Fibroblast of mammary gland (primary cell): ENCODE data around the gene SLC13A5.
A peak's percentile ranks its signal among the peaks of the same experiment; 100 is the strongest.
"Not testable (repeated sequence)": the region's sequence is repeated elsewhere in the genome, so short reads cannot be mapped to it uniquely, and the experiment has no call there.

Experiments used
- DNase-seq: peaks from one replicate; pipeline ENCODE4 v3.0.0-alpha.2; 2010; ENCODE audit warnings: low read depth
- H3K4me3 ChIP-seq: 2 replicates; pipeline ENCODE4 v1.5.1; 2011; ENCODE audit warnings: low read depth, mild to moderate bottlenecking, low read length, moderate library complexity; ENCODE audit not compliant: control insufficient read depth
- TF ChIP-seq, protein P1 (sequence below): conservative IDR thresholded peaks from 2 replicates; pipeline ENCODE4 v1.5.1; 2011; ENCODE audit warnings: low read depth, low read length, inconsistent platforms; ENCODE audit not compliant: control insufficient read depth, insufficient read depth

The SLC13A5 gene

DNA sequence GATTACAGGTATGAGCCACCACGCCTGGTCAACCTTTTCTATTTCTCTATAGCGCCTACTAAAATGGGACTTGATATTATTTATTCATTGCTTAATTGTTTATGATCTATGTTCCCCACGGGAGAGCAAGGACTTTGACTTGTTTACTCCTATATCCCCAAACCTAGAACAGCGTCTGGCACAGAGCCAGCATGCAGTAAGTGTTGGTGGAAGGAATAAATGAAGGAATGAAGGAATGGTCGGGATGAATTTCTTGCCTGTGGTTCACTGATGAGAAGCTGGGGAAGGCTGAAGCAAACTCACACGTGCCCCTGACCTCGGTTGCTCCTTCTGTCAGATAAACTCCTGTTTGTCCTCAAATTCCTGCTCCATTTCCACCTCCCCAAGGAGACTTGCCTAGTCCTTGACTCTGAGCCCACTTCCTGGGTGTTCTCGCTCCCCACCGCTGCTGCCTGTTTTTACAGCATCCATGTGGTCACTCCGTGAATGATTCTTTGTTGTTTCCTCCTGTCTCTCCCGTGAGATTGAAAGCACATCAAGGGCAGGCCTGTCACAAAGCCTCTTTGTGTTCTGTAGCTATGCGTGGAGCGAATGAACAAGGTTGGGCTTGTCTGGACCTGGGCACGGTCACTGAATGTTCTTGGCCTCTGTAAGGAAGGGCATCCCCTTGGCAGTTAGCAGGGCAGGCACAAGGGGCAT lies 44.3 kb downstream of the SLC13A5 start:
- DNase-seq = no peak
- TF ChIP-seq, protein P1, sequence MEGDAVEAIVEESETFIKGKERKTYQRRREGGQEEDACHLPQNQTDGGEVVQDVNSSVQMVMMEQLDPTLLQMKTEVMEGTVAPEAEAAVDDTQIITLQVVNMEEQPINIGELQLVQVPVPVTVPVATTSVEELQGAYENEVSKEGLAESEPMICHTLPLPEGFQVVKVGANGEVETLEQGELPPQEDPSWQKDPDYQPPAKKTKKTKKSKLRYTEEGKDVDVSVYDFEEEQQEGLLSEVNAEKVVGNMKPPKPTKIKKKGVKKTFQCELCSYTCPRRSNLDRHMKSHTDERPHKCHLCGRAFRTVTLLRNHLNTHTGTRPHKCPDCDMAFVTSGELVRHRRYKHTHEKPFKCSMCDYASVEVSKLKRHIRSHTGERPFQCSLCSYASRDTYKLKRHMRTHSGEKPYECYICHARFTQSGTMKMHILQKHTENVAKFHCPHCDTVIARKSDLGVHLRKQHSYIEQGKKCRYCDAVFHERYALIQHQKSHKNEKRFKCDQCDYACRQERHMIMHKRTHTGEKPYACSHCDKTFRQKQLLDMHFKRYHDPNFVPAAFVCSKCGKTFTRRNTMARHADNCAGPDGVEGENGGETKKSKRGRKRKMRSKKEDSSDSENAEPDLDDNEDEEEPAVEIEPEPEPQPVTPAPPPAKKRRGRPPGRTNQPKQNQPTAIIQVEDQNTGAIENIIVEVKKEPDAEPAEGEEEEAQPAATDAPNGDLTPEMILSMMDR = no peak
- H3K4me3 ChIP-seq = no peak overlapping the region

DNA sequence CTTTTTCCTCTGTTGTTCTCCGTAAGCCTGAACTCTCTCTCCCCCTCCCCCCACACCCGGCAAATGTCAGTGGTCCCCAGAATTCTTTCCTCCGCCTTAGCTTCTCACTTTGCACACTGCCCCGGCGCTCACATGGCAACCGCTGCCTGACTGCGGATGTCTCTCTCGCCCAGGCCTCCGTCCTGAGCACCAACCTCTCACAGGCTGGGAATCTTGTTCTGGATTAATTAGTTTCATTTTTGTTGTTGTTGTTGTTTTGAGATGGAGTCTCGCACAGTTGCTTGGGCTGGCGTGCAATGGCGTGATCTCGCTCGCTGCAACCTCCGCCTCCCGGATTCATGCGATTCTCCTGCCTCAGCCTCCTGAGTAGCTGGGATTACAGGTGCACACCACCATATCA lies 45.0 kb downstream of the SLC13A5 start:
- H3K4me3 ChIP-seq = no peak overlapping the region
- TF ChIP-seq, protein P1 = no peak
- DNase-seq = no peak

DNA sequence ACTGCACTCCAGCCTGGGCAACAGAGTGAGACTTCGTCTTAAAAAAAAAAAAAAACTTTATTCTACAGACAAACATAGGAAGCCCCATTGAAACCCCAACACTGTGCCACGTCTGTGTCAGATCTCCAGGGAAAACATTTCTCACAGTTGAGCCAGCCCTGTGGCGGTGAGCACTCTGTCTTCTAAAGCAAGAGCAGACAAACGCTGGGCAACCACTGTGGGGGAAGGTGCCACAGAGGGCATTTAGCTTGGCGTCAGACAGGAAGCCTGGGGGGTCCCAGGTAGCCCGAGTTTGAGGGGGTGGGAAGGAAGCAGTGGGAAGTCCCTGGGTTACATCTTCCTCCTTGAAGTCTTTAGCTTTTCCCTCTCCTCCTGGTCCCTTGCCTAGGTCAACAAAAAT lies 45.7 kb downstream of the SLC13A5 start:
- TF ChIP-seq, protein P1 = no peak
- no peak for DNase-seq
- H3K4me3 ChIP-seq = no peak overlapping the region

DNA sequence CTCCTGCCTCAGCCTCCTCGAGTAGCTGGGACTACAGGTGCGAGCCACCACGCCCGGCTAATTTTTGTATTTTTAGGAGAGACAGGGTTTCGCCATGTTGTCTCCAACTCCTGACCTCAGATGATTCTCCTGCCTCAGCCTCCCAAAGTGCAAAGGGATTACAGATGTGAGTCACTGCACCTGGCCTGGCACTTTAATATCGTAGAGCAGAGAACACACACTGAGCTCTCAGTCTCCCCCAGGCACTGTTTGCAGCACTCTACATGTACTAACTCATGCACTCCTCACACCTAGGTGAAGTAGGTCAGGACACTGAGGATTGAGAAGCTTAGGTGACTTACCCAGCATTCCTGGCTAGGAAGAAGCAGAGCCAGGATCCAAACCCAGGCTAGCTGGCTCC lies 46.6 kb downstream of the SLC13A5 start:
- H3K4me3 ChIP-seq = no peak overlapping the region
- DNase-seq = no peak
- TF ChIP-seq, protein P1 = no peak

DNA sequence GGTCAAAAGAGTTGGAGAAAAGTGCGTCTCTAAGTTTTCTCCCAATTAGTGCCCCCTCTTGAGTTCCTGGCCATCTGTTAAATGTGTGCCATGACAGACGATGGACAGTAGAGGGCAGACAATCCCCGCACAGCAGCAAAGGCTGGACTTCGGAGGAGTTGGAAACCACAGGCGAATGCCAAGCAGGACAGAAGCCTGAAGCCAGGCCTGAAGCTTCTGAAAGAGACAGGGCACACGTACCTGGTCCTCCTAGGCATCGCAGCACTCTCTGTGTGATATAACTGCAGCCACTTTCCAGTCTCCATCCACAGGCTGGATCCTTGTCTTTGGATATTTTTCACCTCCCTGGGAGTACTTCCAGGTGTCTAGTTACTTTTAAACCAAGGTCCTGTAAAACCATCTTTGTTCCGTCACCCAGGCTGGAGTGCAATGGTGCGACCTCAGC lies 47.1 kb downstream of the SLC13A5 start:
- DNase-seq = peak; percentile 81
- no peak overlapping the region for H3K4me3 ChIP-seq
- TF ChIP-seq, protein P1 = peak; percentile 98

DNA sequence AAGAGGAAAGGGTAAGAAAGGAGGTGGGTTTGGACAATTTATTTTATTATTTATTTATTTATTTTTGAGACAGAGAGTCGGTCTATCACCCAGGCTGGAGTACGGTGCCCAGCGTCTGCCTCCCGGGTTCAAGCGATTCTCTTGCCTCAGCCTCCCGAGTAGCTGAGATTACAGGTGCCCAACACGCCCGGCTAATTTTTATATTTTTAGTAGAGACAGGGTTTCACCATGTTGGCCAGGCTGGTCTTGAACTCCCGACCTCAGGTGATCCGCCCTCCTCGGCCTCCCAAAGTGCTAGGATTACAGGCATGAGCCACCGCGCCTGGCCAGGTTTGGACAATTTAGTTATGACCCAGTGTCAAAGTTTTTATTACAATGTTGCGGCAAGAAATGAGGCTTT lies 50.0 kb downstream of the SLC13A5 start:
- not testable (repeated sequence) for DNase-seq, H3K4me3 ChIP-seq

DNA sequence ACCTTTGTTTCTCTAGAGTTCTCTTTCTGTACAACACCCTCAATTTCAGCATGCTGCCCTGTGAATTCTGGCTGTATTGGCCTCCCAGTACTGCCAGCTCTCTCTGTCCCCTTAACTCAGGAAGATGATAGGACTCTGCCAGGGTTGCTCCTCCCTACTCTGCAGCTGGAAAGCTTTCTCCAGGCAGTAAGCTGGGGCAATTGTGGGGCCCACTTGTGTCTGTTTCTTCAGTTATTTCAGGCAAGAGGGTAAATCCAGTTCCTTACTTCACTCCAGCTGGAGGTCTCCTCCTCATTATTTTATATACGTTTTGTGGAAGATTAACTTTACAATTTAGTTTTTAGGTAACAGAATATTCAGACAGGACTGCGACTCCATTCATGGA lies 51.7 kb downstream of the SLC13A5 start:
- TF ChIP-seq, protein P1 = no peak
- H3K4me3 ChIP-seq = no peak overlapping the region
- no peak for DNase-seq
